Measurements from ENCODE around the gene MYRIP. TPM values are rescaled to one million over a fixed set of nuclear protein-coding genes. Genes with fewer than 3 reads are reported as not detected.

The MYRIP gene
- total RNA-seq, 4 donors from 2014 or later: 2.4 to 9.8 (median 4.4) TPM

GRCh38 chr3:40118091-40118490 lies 308.7 kb downstream of the MYRIP start:
- no peak for TF ChIP-seq CTCF (IDR thresholded peaks at IDR 0.05; ENCODE audit: low read depth)

- no peak for TF ChIP-seq CTCF (IDR thresholded peaks at IDR 0.05; ENCODE audit: low read depth)
Observed at GRCh38 chr3:40120067-40120692, 310.8 kb downstream of the MYRIP start.

- TF ChIP-seq CTCF (IDR thresholded peaks at IDR 0.05; ENCODE audit: low read depth): no peak
Observed at GRCh38 chr3:40120806-40121205, 311.4 kb downstream of the MYRIP start.

- TF ChIP-seq CTCF (IDR thresholded peaks at IDR 0.05; ENCODE audit: low read depth): no peak
Observed at GRCh38 chr3:40124918-40125317, 315.5 kb downstream of the MYRIP start.

GRCh38 chr3:40128166-40128565 lies 318.8 kb downstream of the MYRIP start:
- TF ChIP-seq CTCF (IDR thresholded peaks at IDR 0.05; ENCODE audit: low read depth): no peak

- TF ChIP-seq CTCF (IDR thresholded peaks at IDR 0.05; ENCODE audit: low read depth): no peak
Observed at GRCh38 chr3:40129510-40129909, 320.1 kb downstream of the MYRIP start.

- TF ChIP-seq CTCF (IDR thresholded peaks at IDR 0.05; ENCODE audit: low read depth): no peak
Observed at GRCh38 chr3:40129981-40130380, 320.6 kb downstream of the MYRIP start.
